ENCODE results near the gene ZNF70. TPM values are rescaled to one million over a fixed set of nuclear protein-coding genes. Genes with fewer than 3 reads are reported as not detected.

ZNF70 gene
- total RNA-seq, 4 donors from 2014 or later = 2.7 to 7.5 (median 5.9) TPM

DNA sequence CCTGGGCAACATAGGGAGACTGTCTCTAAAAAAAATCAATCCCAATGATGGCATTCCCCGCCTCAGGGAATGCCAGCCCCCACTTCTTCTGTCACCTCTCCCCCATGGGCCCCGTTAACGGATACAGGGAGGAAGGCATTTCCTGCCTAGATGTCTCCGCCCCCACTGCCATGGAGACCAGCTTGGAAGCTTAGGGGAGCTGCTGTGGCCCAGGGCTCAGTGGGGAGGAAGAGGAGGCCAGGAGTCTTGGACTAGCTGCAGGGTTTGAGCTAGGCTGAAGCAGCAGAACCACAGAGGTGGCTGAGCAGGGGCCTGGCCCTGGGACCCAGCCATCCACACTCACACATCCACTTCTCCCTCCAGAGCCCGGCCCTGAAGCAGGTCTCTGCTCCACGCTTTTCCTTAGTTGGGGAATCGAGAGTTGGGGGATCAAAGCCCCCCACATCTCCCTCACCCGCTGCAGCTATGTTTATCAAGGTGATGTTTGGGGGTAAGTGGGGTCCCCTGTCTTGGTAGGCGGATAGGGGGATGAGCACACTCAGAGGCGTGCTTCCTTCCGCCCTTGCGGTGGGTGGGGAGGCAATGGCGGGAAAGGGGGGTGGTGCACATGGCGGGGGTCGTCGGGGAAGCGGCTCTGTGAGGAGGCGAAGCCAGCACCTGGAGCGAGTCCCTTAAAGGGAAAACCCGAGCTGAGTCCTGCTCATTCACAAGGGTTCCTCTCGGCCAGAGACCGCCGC lies 12.1 kb upstream of the ZNF70 start, which contains the start of gene C22orf15:
Gene C22orf15 (plus strand): TSS at position 149 of the 737 bp plus-strand sequence. CDS start 317 bp downstream, at position 466.
- no peaks in the 10 kb centered on the region for H3K27me3 ChIP-seq
- TF ChIP-seq EP300 (IDR thresholded peaks at IDR 0.05; ENCODE audit: low read depth) (no peak), POLR2AphosphoS5 (IDR thresholded peaks at IDR 0.05) (no peak), POLR2A (IDR thresholded peaks at IDR 0.05) (no peak)
- TF ChIP-seq, protein P1, sequence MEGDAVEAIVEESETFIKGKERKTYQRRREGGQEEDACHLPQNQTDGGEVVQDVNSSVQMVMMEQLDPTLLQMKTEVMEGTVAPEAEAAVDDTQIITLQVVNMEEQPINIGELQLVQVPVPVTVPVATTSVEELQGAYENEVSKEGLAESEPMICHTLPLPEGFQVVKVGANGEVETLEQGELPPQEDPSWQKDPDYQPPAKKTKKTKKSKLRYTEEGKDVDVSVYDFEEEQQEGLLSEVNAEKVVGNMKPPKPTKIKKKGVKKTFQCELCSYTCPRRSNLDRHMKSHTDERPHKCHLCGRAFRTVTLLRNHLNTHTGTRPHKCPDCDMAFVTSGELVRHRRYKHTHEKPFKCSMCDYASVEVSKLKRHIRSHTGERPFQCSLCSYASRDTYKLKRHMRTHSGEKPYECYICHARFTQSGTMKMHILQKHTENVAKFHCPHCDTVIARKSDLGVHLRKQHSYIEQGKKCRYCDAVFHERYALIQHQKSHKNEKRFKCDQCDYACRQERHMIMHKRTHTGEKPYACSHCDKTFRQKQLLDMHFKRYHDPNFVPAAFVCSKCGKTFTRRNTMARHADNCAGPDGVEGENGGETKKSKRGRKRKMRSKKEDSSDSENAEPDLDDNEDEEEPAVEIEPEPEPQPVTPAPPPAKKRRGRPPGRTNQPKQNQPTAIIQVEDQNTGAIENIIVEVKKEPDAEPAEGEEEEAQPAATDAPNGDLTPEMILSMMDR (IDR thresholded peaks at IDR 0.05) = no peak
- H3K27ac ChIP-seq = no peak within 1 kb of the TSS
- H3K9me3 ChIP-seq = no peaks in the 10 kb centered on the region
- no peaks in the 10 kb centered on the region for H3K36me3 ChIP-seq
- intact Hi-C loops (cut with DNase I; ENCODE audit: low total_unique reads) = no loop called here
- DNase-seq = no peak
- peaks cover 4 to 40% (median 19%) of the 10 kb centered on the region in 4 donors for H3K4me1 ChIP-seq
- peak within 1 kb of the TSS in 1 of 4 donors; percentile 22 for H3K4me3 ChIP-seq
- in situ Hi-C loops (cut with MboI; ENCODE audit: low pct_ligation_motif_present in 1 of 4, low pct_unique_long_range_greater_than_20kb in 1 of 4, low sequenced_read_pairs in 3 of 4) = no loop called here
- WGBS, 2 donors (ENCODE audit: low coverage in 1 of 2) = 56% methylated on average over 9 to 23 of the region's 23 CpGs

DNA sequence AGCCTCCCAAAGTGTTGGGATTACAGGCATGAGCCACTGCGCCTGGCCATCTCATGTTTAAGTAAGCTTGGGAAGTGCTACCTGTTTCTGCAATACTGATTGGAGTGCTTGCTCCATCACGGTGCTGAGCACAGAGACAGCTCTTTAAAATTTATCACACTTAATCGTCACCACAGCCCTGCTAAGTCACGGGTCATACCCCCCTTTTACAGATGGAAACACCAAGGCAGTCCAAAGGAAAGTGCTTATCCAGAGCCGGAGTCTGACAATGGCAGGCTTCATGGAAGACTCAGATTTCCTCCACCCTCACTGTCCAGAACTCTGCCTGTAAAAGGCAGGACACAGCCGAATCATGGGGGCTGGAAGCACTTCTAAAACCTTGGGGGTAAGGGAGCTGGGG lies 9.1 kb upstream of the ZNF70 start:
- Histone ChIP-seq H3K9me3 (no peaks in the 10 kb centered on the region), H3K4me3 (no peak overlapping the region), H3K27me3 (no peaks in the 10 kb centered on the region), H3K4me1 (peaks cover 0 to 23% (median 9%) of the 10 kb centered on the region in 4 donors), H3K36me3 (no peaks in the 10 kb centered on the region), H3K27ac (no peak overlapping the region)
- 90% methylated on average over 6 of the region's 6 CpGs; no CpG with 5 or more reads in 1 of the 2 donors for WGBS, 2 donors (ENCODE audit: low coverage in 1 of 2)
- intact Hi-C loops (cut with DNase I; ENCODE audit: low total_unique reads) (no loop called here), in situ Hi-C loops (cut with MboI; ENCODE audit: low pct_ligation_motif_present in 1 of 4, low pct_unique_long_range_greater_than_20kb in 1 of 4, low sequenced_read_pairs in 3 of 4) (no loop called here)
- TF ChIP-seq POLR2AphosphoS5 (IDR thresholded peaks at IDR 0.05) (no peak), EP300 (IDR thresholded peaks at IDR 0.05; ENCODE audit: low read depth) (no peak), POLR2A (IDR thresholded peaks at IDR 0.05) (no peak)
- TF ChIP-seq, protein P1 (IDR thresholded peaks at IDR 0.05) = no peak
- no peak for DNase-seq

DNA sequence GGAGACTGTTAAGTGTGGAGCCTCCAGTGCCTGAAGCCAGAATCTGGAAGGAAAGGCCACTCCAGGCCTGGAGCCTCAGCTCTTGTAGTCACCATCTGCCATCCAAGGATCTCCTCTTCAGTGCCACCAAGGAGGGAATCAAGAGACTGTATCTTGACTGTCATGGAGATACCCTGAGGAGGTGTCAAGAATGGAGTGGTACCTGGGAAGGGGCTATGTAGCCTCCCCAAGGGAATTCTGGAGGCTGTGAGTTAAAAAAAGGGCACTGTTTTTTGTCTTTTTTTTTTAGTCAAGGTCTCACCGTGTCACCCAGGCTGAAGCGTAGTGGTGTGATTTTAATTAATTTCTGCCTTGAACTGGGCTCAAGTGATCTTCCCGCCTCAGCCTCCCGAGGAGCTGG lies 8.7 kb upstream of the ZNF70 start:
- in situ Hi-C loops (cut with MboI; ENCODE audit: low pct_ligation_motif_present in 1 of 4, low pct_unique_long_range_greater_than_20kb in 1 of 4, low sequenced_read_pairs in 3 of 4) (no loop called here), intact Hi-C loops (cut with DNase I; ENCODE audit: low total_unique reads) (no loop called here)
- DNase-seq = no peak
- Histone ChIP-seq H3K4me1 (peaks cover 0 to 20% (median 9%) of the 10 kb centered on the region in 4 donors), H3K36me3 (no peaks in the 10 kb centered on the region), H3K27me3 (no peaks in the 10 kb centered on the region), H3K27ac (no peak overlapping the region), H3K4me3 (no peak overlapping the region), H3K9me3 (no peaks in the 10 kb centered on the region)
- TF ChIP-seq POLR2AphosphoS5 (IDR thresholded peaks at IDR 0.05) (no peak), POLR2A (IDR thresholded peaks at IDR 0.05) (no peak), EP300 (IDR thresholded peaks at IDR 0.05; ENCODE audit: low read depth) (no peak)
- TF ChIP-seq, protein P1 (IDR thresholded peaks at IDR 0.05) = no peak
- 70 to 86% methylated on average over 2 to 4 of the region's 4 CpGs for WGBS, 2 donors (ENCODE audit: low coverage in 1 of 2)

GRCh38 chr22:23756891-23757290 lies 6.0 kb upstream of the ZNF70 start:
- no peak for DNase-seq
- H3K4me3 ChIP-seq = no peak overlapping the region
- 53 to 75% methylated on average over 3 to 4 of the region's 4 CpGs for WGBS, 2 donors (ENCODE audit: low coverage in 1 of 2)
- TF ChIP-seq POLR2AphosphoS5 (IDR thresholded peaks at IDR 0.05) (no peak), EP300 (IDR thresholded peaks at IDR 0.05; ENCODE audit: low read depth) (no peak), POLR2A (IDR thresholded peaks at IDR 0.05) (no peak)
- TF ChIP-seq, protein P1 (IDR thresholded peaks at IDR 0.05) = no peak
- intact Hi-C loops (cut with DNase I; ENCODE audit: low total_unique reads) = no loop called here
- H3K4me1 ChIP-seq = peaks cover 0 to 3% (median 2%) of the 10 kb centered on the region in 4 donors
- in situ Hi-C loops (cut with MboI; ENCODE audit: low pct_ligation_motif_present in 1 of 4, low pct_unique_long_range_greater_than_20kb in 1 of 4, low sequenced_read_pairs in 3 of 4) = no loop called here
- no peaks in the 10 kb centered on the region for H3K36me3 ChIP-seq
- no peaks in the 10 kb centered on the region for H3K27me3 ChIP-seq
- H3K27ac ChIP-seq = no peak overlapping the region
- H3K9me3 ChIP-seq = no peaks in the 10 kb centered on the region
